Coronary artery (tissue), 2 donors: ENCODE data around the gene GABBR2.

Experiments used
- DNase-seq: peaks from one replicate; pipeline ENCODE4 v3.0.0-alpha.2; 2017; ENCODE audit warnings: low spot score
- H3K27ac ChIP-seq, 2 donors: fragments of 200-600 bp; sonication (generic); one replicate each; pipeline ENCODE4 v1.5.1; 2016 to 2019
- H3K4me3 ChIP-seq: fragments of 200-600 bp; sonication (generic); 2 replicates; pipeline ENCODE4 v1.5.1; 2016; ENCODE audit warnings: mild to moderate bottlenecking, moderate library complexity
- TF ChIP-seq, protein P1 (sequence below): fragments of 200-600 bp; sonication (generic); IDR thresholded peaks from one replicate; pipeline ENCODE4 v1.5.1; 2019; ENCODE audit warnings: antibody characterized with exemption

Gene GABBR2

DNA sequence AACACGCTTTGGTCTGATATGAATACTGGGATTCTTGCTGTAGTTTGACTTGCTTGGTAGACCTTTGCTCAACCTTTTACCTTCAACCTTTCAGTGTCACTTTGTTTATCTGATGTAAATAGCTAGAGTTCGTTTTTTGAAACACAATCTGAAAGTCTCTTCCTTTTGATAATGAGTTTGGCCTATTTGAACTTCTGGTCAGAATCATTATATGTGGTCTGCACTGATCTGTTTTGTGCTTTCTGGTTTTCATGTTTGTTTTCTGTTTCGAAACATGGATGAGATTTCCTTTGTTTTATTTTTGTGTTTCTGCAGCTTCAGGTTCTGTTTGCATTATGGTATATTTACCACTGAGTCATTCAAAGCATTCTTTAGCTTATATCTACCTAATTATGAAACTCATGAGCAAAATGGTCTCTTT lies 217.5 kb downstream of the GABBR2 start:
- DNase-seq: no peak
- TF ChIP-seq, protein P1, sequence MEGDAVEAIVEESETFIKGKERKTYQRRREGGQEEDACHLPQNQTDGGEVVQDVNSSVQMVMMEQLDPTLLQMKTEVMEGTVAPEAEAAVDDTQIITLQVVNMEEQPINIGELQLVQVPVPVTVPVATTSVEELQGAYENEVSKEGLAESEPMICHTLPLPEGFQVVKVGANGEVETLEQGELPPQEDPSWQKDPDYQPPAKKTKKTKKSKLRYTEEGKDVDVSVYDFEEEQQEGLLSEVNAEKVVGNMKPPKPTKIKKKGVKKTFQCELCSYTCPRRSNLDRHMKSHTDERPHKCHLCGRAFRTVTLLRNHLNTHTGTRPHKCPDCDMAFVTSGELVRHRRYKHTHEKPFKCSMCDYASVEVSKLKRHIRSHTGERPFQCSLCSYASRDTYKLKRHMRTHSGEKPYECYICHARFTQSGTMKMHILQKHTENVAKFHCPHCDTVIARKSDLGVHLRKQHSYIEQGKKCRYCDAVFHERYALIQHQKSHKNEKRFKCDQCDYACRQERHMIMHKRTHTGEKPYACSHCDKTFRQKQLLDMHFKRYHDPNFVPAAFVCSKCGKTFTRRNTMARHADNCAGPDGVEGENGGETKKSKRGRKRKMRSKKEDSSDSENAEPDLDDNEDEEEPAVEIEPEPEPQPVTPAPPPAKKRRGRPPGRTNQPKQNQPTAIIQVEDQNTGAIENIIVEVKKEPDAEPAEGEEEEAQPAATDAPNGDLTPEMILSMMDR: no peak
- H3K27ac ChIP-seq: no peak overlapping the region

DNA sequence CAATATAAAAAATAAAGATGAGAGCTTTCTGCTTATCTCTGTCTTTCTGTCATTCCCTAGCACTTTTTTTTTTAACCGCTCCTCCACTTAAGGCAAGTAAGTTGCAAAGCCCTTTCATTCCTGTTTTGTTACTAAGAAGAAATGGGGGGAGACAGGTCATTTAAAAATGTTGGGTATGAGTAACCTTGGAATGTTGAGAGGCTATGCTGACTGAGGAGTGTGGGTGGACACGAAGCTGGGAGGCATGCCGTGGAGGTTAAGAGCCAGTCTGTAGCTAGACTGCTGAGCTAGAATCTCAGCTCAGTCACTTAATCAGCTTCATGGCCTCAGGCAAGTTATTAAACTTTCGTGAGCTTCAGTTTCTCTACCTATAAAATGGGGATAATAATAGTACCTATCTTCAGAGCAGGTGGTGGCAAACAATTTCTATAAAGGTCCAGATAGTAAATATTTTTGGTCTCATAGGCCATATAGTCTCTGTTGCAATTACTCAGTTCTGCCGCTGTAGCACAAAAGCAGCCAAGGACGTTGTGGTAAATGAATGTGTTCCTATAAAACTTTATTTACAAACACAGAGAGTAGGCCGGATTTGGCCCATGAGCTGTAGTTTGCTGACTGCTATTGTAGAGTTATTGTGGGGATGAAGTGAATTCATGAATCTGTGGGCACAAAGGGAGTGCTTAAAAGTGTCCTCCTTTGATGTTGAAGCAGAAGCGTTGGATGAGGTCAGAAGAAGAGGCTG lies 220.0 kb downstream of the GABBR2 start:
- H3K27ac ChIP-seq: no peak overlapping the region
- no peak overlapping the region for H3K4me3 ChIP-seq
- no peak for DNase-seq
- TF ChIP-seq, protein P1: no peak

More for the DNA sequence above, 217.5 kb downstream of the GABBR2 start:
- H3K4me3 ChIP-seq: no peak overlapping the region

DNA sequence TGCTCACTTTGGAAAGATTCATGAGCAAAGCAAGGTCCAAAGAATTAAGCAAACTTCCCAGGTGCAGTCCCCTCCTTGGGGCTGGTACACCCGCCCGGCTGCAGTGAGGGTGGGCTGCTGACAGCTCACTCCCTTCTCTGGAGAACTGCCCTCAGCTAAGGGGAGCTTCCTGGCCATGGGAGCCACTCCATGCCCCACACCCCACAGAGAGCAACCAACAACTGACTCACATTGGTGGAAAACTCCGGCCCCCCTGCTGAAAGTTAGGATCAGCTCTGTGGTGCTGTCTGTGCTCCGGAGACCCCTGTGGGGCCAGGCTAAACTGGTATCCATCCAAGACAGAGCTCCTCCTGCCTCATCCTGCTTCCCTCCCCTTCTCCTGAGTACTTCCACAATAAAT lies 223.0 kb downstream of the GABBR2 start:
- no peak overlapping the region for H3K27ac ChIP-seq
- TF ChIP-seq, protein P1: no peak
- H3K4me3 ChIP-seq: no peak overlapping the region
- no peak for DNase-seq

DNA sequence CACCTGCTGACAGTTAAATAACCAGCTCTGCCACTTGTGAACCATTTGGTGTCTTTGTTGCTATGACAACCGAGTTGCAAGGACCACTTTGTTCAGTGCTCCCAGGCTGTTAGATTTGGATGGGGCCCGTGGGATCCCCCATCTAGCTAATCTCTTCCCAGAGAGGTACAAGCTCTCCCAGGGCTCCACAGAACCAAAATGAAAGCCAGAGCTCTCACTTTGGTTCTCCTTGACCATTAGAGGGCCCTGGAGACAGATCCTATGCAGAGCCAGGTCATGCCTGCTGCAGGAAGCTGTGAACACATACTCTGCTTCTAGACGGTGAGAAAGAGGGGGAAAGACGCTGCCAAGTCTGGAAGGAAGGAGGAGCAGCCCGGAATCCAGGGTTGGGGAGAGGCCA lies 224.6 kb downstream of the GABBR2 start:
- no peak overlapping the region for H3K27ac ChIP-seq
- no peak for DNase-seq

DNA sequence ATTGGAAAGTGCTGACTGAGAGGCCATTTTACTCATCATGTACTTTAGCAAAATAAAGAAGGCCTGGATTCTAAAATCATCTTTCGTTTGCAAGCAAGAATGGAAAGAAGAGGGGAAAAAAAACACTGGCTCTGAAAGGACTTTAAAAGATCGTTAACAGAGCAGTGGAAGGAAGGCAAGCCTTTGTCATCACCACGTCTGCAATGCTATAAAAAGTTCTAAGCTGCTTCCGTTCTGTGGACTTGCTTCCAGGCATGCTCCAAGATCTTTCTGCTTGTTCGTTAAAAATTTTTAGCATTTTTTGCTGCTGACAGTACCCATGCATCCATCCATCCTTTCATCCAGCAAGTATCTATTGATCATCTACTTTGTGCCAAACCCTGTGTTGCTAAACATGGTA lies 226.5 kb downstream of the GABBR2 start:
- TF ChIP-seq, protein P1: no peak
- H3K4me3 ChIP-seq: no peak overlapping the region
- no peak for DNase-seq
- no peak overlapping the region for H3K27ac ChIP-seq

More for the DNA sequence above, 224.6 kb downstream of the GABBR2 start:
- H3K4me3 ChIP-seq: no peak overlapping the region
- TF ChIP-seq, protein P1: no peak

DNA sequence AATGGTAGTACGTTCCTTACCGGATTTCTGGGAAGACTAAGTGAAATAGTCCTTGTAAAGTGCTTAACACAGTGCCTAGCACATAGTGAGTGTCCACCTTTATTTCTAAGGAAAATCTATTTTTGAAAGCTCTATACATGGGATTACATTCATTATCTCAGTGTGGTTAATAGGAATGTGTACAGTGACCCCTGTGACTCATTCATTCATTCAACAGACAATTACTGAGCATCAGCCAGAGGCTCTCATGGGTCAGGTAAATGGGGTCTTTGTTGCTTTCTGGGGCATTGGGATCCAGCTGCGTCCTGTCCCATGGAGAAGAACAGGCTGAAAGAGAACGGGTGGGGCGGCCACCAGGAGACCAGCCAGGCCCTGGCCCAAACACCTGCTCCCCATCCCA lies 227.1 kb downstream of the GABBR2 start:
- no peak for DNase-seq
- TF ChIP-seq, protein P1: no peak
- Histone ChIP-seq H3K27ac (no peak overlapping the region), H3K4me3 (no peak overlapping the region)
